Measurements from ENCODE around the gene PDE10A.

DNA sequence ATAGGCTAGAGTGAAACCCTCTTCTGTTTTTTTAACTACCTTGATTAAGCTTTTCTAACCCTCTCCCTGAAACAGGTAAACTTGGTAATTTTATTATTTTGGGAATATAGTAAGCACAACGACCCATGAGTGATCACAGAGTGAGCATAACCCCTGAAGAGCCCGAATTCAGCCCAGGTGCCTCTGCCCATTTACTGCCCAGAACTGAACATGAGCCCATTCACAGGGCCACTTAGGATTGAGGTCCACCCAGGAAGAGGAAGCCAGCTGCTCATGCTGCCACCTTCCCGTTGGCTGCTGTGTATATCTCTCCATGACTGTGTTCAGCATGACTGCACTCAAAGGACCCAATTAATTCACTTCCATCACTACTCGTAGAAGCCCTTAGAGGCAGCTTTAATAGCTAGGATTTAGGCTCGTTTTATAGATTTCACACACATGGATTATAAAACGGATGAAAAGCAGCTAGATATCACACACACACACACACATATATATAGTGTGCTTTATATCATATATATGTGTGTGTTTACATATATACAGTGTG lies 8.3 kb upstream of the PDE10A start:
- TF ChIP-seq CTCF (IDR thresholded peaks at IDR 0.05; ENCODE audit: low read depth, low read length) (no peak), MAX (IDR thresholded peaks at IDR 0.05; ENCODE audit: low read depth, low read length) (no peak)

Data from NB4 (cell line).